ENCODE measurements around the gene PM20D1.
"Not testable (repeated sequence)": the region's sequence is repeated elsewhere in the genome, so short reads cannot be mapped to it uniquely, and the experiment has no call there.

The PM20D1 gene

GRCh38 chr1:205849619-205850355 lies at the start of gene PM20D1:
TSS of gene PM20D1 (minus strand) at chr1:205850132. CDS start at chr1:205850072, 60 bp downstream.
- DNase-seq: no peak

- no peak for DNase-seq
These were observed 46.4 kb upstream of the PM20D1 start for GRCh38 chr1:205896351-205896750.

GRCh38 chr1:205894119-205894518 lies 44.2 kb upstream of the PM20D1 start:
- DNase-seq: not testable (repeated sequence)

GRCh38 chr1:205892175-205892574 lies 42.2 kb upstream of the PM20D1 start:
- not testable (repeated sequence) for DNase-seq

- DNase-seq: not testable (repeated sequence)
These were observed 41.5 kb upstream of the PM20D1 start for GRCh38 chr1:205891481-205891880.

GRCh38 chr1:205890631-205891030 lies 40.7 kb upstream of the PM20D1 start:
- not testable (repeated sequence) for DNase-seq

GRCh38 chr1:205889706-205890105 lies 39.8 kb upstream of the PM20D1 start:
- DNase-seq: not testable (repeated sequence)

GRCh38 chr1:205889006-205889405 lies 39.1 kb upstream of the PM20D1 start:
- not testable (repeated sequence) for DNase-seq

GRCh38 chr1:205883792-205884191 lies 33.9 kb upstream of the PM20D1 start:
- no peak for DNase-seq

- no peak for DNase-seq
These were observed 31.0 kb upstream of the PM20D1 start for GRCh38 chr1:205880923-205881322.

- no peak for DNase-seq
These were observed 30.0 kb upstream of the PM20D1 start for GRCh38 chr1:205879974-205880373.

- DNase-seq: no peak
These were observed 28.1 kb upstream of the PM20D1 start for GRCh38 chr1:205878026-205878425.

GRCh38 chr1:205873148-205873547 lies 23.2 kb upstream of the PM20D1 start:
- not testable (repeated sequence) for DNase-seq

GRCh38 chr1:205870236-205870635 lies 20.3 kb upstream of the PM20D1 start:
- DNase-seq: no peak

- no peak for DNase-seq
These were observed 11.6 kb upstream of the PM20D1 start for GRCh38 chr1:205861540-205861939.

GRCh38 chr1:205858141-205858961 lies 8.4 kb upstream of the PM20D1 start:
- DNase-seq: no peak

- not testable (repeated sequence) for DNase-seq
These were observed 7.6 kb upstream of the PM20D1 start for GRCh38 chr1:205857501-205857900.

- no peak for DNase-seq
These were observed 6.5 kb upstream of the PM20D1 start for GRCh38 chr1:205856433-205856832.

- DNase-seq: no peak
These were observed 3.0 kb upstream of the PM20D1 start for GRCh38 chr1:205852969-205853368.

GRCh38 chr1:205851993-205852392 lies 2.1 kb upstream of the PM20D1 start:
- DNase-seq: no peak

- no peak for DNase-seq
These were observed 6.7 kb downstream of the PM20D1 start for GRCh38 chr1:205843036-205843859.

- DNase-seq: no peak
These were observed 7.7 kb downstream of the PM20D1 start for GRCh38 chr1:205842229-205842628.
